HG03342 (cell line): ENCODE measurements around the gene ZNF644.

Experiments
- ATAC-seq: cut with Tn5 transposase; IDR thresholded peaks from one replicate; pipeline ENCODE4 v1.9.1; 2021; ENCODE audit warnings: mild to moderate bottlenecking, moderate library complexity; ENCODE audit not compliant: unreplicated experiment

Gene ZNF644

GRCh38 chr1:91022518-91022929, 689 bp upstream of the ZNF644 start:
- no peak for ATAC-seq

DNA sequence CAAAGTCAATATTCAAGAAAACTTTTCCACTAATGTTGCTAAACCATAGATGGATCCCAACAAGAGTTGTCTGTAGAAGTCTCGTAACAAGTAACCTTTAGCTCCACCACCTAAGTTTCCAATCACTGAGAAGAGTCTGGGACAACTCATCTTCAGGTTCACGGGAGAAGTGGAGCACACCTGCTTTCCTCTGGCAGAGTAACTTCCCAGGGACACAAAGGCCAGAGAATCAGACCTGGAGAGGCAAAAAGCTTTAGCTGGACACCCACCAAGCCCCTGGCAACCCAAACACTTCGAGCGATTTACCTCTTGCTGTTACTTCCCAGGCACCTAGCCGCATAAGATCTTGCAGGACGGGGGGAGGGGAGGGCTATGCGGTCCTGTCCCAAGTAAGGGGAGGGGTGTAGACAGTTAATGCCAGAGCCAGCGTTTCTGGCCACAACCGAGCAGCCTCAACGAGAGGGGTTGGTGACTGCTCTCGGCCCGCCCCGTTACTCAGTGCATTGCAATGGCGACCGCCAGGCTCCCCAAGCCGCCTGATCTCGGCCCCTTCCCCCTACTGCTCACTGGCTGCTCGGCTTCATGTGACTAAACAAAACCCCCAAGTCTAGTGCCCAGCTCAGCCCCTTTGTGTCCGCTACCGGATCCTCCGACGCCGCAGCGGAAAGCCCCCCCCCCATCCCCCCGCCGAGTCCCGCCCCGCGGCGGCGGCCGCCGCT, 709 bp downstream of the ZNF644 start:
- peak; percentile 43 for ATAC-seq

- ATAC-seq: no peak
Observed at GRCh38 chr1:91020486-91020885, 1.3 kb downstream of the ZNF644 start.

GRCh38 chr1:91018006-91018405, 3.8 kb downstream of the ZNF644 start:
- ATAC-seq: no peak

DNA sequence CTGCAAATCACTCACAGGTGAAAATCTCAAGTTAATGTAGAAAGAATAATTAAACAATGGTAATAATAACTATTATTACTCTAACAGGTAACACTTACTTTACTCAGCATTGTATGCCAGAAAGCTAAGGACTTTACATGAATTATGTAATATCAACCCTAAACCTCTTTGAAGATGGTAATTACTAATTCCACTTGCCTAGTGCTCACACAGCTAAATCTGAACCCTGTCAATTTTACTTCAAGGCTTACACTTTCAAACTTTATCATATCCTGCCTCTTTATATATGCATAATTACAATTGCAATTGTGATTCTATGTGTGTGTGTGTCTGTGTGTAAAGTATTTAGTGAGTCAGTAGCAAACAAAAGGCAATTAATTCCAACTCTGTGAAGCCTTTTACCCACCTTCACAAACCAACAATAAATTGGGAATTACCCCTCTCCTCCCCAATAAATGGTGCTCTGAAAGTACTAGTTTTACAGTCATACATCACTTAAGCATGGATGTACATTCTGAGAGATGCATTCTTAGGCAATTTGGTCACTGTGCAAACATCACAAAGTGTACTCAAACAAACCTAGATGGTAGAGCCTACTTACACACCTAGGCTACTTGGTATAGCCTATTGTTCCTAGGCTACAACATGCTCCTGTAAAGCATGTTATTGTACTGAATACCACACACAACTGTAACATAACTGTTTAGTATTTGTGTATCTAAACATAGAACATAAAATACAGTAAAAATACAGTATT, 5.9 kb downstream of the ZNF644 start:
- no peak for ATAC-seq

GRCh38 chr1:91015358-91015780, 6.5 kb downstream of the ZNF644 start:
- ATAC-seq: no peak

DNA sequence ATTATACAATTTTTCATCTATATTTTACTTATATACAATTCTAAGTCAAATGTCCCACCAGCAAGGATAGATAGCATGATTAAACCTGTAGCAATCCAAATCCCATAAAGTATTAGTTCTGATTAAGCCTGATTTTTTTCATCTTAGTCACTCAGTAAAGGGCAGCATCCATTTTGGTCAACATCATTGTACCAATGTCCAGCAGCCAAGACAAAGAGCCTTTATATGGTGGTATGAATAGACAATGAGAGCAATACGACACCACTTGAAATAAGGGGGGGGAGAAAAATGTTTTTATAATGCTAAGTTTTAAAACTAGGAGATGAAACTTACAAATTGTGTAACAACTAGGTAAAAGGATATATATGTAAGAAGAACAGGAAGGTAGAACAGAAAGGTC, 7.4 kb downstream of the ZNF644 start:
- ATAC-seq: no peak

DNA sequence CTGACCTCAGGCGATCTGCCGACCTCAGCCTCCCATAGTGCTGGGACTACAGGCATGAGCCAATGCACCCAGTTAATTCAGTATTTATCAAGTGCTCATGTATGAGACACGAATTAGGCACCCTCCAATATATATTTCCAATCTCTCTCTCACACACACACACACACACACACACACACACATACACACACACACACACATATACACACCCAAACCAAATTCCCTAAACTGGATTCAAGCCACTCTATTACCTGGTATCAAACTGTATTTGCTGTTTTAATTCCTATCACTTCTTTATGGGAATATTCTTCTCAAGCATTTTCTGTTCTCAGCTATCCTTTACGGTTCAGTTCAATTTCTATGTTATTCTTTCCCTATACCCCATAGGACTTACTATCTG, 8.5 kb downstream of the ZNF644 start:
- no peak for ATAC-seq

DNA sequence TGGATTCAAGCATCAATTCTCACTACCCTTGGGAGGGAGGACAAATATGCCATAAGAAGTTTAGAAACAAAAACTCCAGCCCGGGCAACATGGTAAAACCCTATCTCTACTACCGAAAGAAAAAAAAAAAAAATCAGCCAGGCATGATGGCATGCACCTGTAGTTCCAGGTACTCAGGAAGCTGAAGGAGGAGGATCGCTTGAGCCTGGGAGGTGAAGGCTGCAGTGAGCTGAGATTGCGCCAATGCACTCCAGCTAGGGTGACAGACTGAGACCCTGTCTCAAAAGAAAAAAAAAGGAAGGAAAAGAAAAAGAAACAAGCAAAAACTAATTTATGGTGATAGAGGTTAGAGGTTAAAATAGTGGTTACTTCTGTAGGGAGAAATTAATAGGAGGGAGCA, 9.6 kb downstream of the ZNF644 start:
- no peak for ATAC-seq

DNA sequence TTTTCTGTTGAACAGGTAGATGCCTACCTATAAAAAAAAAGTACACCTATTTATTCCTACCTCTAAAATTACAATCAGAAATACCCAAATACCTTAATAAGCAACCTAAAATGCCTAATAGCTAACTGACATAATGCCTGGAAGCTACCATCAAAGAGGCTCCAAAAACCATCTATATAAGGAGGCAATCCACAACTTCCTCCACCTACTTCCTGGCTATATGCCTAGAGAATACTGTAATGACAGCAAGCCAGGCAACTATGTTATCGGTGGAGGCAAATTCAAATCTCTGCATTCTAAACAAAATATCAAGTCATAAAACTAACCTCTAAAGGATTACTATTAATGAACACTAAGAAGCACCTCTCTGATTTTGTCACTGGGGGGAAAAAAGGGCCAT, 10.1 kb downstream of the ZNF644 start:
- no peak for ATAC-seq

- no peak for ATAC-seq
Observed at GRCh38 chr1:91007827-91008226, 14.0 kb downstream of the ZNF644 start.

DNA sequence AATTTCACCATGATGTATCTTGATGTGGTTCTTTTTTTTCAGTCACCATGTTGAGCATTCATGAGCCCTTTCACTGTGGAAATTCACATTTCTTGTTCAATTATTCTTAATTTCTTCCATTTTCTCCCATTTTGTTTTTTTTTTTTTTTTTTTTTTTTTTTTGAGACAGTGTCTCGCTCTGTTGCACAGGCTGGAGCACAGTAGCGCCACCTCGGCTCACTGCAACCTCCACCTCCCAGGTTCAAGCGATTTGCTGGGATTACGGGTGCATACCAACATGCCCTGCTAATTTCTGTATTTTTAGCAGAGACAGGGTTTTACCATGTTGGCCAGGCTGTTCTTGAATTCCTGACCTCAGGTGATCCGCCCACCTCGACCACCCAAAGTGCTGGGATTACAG, 14.7 kb downstream of the ZNF644 start:
- no peak for ATAC-seq

DNA sequence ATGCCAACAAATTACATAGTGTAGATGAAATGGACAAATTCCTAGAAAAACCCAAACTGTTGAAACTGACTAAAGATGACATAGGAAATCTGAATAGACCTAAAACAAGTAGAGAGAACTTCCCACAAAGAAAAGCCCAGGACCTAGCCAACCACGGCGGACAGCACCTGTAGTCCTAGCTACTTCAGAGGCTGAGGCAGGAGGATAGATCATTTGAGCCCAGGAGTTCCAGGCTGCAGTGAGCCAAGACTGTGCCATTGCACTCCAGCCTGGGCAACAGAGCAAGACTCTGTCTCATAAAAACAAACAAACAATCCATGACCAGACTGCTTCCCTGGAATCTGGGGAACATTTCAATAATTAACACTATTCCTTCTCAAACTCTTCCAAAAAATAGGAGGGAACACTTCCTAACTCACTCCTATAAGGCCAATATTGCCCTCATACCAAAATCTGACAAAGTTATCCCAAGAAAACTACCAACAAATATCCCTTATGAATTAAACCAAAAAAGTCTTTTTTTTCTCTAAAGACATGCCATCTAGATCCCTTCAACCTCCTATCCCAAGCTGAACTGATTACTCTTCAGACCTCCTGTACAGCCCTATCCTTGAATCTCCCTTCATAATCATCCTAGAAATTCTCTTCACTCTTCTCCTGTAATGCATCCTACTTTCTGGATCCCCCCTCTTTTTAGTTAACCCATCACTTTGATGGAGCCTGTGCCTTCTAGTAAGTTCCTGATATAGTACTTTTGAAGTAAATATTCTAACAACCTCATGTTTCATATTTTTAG, 15.5 kb downstream of the ZNF644 start:
- ATAC-seq: no peak

DNA sequence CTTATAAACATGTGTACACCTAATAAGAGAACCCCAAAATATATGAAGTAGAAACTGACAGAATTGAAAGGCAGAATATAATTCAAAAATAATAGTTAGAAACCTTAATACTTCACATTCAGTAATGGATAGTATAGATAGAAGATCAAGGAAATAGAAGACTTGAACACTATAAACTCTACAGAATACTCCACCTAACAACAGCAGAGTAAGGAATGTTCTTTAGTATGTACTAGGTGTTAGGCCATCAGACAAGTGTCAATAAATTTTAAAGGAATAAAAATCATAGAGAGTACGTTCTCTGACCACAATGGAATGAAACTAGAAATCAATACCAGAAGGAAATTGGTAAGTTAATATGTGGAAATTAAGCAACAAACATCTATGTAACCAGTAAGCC, 16.6 kb downstream of the ZNF644 start:
- ATAC-seq: no peak

DNA sequence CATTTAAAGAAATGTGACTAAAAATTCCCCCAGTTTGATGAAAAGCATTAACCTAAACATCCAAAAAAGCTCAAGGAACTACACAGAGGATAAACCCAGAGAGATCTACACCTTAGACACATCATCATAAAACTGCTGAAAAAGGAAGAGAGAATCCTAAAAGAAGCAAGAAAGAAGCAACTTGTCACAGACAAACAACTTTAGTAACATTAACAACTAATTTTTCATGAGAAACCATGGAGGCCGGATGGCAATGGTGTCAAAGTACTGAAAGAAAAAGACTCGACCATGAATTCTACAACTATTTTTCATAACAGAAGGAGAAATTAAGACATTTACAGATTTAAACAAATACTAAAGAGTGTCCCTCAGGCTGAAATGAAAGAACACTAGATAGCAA, 17.7 kb downstream of the ZNF644 start:
- ATAC-seq: no peak

DNA sequence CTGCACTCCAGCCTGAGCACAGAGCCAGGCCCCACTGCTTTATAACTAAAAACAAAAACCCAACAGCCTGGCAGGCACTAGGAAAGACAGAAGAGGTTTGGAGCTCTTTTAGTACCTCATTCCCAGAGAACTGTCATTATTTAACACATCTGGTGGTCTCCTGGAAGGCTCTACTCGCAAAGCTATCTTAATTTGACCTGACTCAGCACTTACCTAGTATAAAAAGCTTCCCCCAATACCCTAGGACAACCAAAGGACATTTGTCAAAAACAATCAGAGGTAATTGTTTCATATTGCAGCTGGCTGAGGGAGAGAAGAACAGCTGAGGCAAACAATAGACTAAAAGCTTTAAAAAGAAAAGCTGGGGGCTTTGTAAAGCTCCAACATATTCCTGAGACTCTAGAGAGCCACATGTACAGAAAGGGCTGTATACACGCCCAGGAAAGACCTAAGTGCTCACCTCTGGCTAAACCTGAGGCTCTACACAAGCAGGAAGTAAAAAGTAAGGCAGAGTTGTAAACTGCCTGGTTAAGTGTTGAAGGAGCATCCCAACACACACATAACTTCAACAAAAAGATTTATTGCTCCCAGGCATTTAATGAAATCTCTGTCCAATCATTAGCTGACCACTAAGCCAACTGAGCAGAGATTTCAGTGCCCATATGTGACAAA, 25.0 kb downstream of the ZNF644 start:
- no peak for ATAC-seq

DNA sequence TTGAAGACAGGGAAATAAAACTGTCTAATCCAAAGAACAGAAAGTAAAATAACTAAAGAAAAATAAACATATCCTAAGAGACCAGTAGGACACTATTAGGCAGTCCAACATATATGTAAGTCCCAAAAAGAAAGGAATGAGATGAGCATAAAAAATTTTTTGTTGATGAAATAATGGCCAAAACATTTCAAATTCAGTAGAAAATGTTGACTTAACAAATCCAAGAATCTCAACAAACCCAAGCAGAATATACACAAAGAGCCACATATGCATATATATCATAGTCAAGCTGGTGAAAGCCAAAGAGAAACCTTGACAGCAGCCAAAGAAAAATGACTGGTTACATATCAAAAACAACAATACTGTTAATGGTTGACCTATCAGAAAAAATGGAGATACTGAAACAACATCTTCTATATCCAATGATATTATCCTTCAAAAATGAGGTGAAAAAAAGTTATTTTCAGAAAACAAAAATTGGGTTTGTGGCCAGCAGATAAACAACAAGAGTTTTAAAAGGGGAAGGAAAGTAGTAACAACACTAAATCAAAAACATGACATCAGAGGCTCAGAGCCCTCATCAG, 26.4 kb downstream of the ZNF644 start:
- no peak for ATAC-seq

- ATAC-seq: no peak
Observed at GRCh38 chr1:90994461-90994860, 27.4 kb downstream of the ZNF644 start.

DNA sequence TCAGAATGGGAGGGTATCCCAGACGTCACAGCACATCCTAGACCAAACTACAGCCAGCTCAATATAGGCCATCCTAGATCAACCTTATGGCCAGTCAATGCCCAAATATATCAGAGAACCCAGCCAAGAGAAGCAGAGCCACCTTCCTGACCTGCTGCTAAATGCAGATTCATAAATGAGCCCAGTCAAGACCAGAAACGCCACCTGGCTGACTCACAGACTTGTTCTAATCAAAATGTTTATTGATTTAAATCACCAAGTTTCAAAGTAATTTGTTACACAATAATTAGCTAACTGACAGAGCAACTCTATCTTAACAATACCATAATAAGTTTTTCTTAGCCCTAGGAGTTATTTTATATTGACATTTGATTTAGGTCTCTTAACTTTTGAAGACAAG, 28.6 kb downstream of the ZNF644 start:
- no peak for ATAC-seq

GRCh38 chr1:90990779-90991178, 31.1 kb downstream of the ZNF644 start:
- ATAC-seq: no peak

GRCh38 chr1:90989990-90990389, 31.8 kb downstream of the ZNF644 start:
- ATAC-seq: no peak
